GM23248 (cell line): ENCODE results near the gene ELAC2. TPM values are rescaled to one million over a fixed set of nuclear protein-coding genes. Genes with fewer than 3 reads are reported as not detected.

Source experiments
- DNase-seq: peaks from one replicate; pipeline ENCODE4 v3.0.0-alpha.2; 2015
- H2AFZ ChIP-seq: fragments of 200-600 bp; sonication (generic); 2 replicates; pipeline ENCODE4 v1.6.1; 2016; ENCODE audit warnings: antibody characterized with exemption
- H3F3A ChIP-seq: fragments of 200-600 bp; sonication (generic); 2 replicates; pipeline ENCODE4 v1.6.1; 2016; ENCODE audit warnings: mild to moderate bottlenecking, antibody characterized with exemption, mixed run types; ENCODE audit not compliant: insufficient read depth
- H3K27ac ChIP-seq: fragments of 200-600 bp; sonication (generic); 2 replicates; pipeline ENCODE4 v1.5.1; 2016; ENCODE audit warnings: mild to moderate bottlenecking
- H3K27me3 ChIP-seq: fragments of 200-600 bp; sonication (generic); replicated peaks from 2 replicates; pipeline ENCODE4 v1.6.1; 2016; ENCODE audit warnings: mild to moderate bottlenecking; ENCODE audit not compliant: insufficient read depth
- H3K36me3 ChIP-seq: fragments of 200-600 bp; sonication (generic); 2 replicates; pipeline ENCODE4 v1.6.1; 2016; ENCODE audit warnings: low read depth, mild to moderate bottlenecking
- H3K4me1 ChIP-seq: fragments of 200-600 bp; sonication (generic); 2 replicates; pipeline ENCODE4 v1.6.1; 2016; ENCODE audit warnings: mild to moderate bottlenecking; ENCODE audit not compliant: insufficient read depth
- H3K4me2 ChIP-seq: fragments of 200-600 bp; sonication (generic); one replicate; pipeline ENCODE4 v1.6.1; 2016; ENCODE audit warnings: mild to moderate bottlenecking; ENCODE audit not compliant: unreplicated experiment
- H3K4me3 ChIP-seq: fragments of 200-600 bp; sonication (generic); 2 replicates; pipeline ENCODE4 v1.5.1; 2016; ENCODE audit warnings: mild to moderate bottlenecking
- H3K79me2 ChIP-seq: fragments of 200-600 bp; sonication (generic); 2 replicates; pipeline ENCODE4 v1.6.1; 2016; ENCODE audit warnings: mild to moderate bottlenecking; ENCODE audit not compliant: insufficient read depth
- H3K9ac ChIP-seq: fragments of 200-600 bp; sonication (generic); 2 replicates; pipeline ENCODE4 v1.6.1; 2016; ENCODE audit warnings: mild to moderate bottlenecking
- H3K9me2 ChIP-seq: fragments of 200-600 bp; sonication (generic); 2 replicates; pipeline ENCODE4 v1.6.1; 2016; ENCODE audit warnings: mixed run types, mild to moderate bottlenecking, moderate library complexity; ENCODE audit not compliant: insufficient read depth
- H3K9me3 ChIP-seq: fragments of 200-600 bp; sonication (generic); one replicate; pipeline ENCODE4 v1.6.1; 2017; ENCODE audit warnings: low read depth
- H4K20me1 ChIP-seq: fragments of 200-600 bp; sonication (generic); 2 replicates; pipeline ENCODE4 v1.6.0; 2016; ENCODE audit not compliant: insufficient read depth
- EZH2 ChIP-seq: fragments of 200-600 bp; sonication (generic); IDR thresholded peaks from 2 replicates; pipeline ENCODE4 v1.6.1; 2018; ENCODE audit warnings: antibody characterized with exemption, mild to moderate bottlenecking; ENCODE audit not compliant: insufficient read depth, poor library complexity, severe bottlenecking
- EZH2phosphoT487 ChIP-seq: fragments of 200-600 bp; sonication (generic); IDR thresholded peaks from 2 replicates; pipeline ENCODE4 v1.6.1; 2018; ENCODE audit warnings: antibody characterized with exemption, moderate library complexity, mild to moderate bottlenecking, low read depth; ENCODE audit not compliant: insufficient read depth
- WGBS, 2 experiments: methylation state at CpG; one replicate each; pipeline ENCODE4 v1.1.6; 2015 to 2017; ENCODE audit warnings: low lambda C conversion rate in 2 of 2, low coverage in 1 of 2; ENCODE audit errors: missing lambda C conversion rate in 2 of 2; 5-methylcytosine and 5-hydroxymethylcytosine counted together
- in situ Hi-C: fragments of 300-500 bp; cut with MboI; formaldehyde crosslinking; loops from 2 replicates; pipeline ENCODE4 v1.15.0; 2020
- polyA plus RNA-seq: library from polyadenylated mRNA; unstranded; fragments of >200 nt; fragmentation: Nextera tagmentation; extraction: Ambion mirVana; gene quantifications from 2 replicates; pipeline ENCODE4 v1.2.1, GENCODE V29; 2016
- total RNA-seq: library from RNA; depleted of rRNA; stranded (reverse); fragments of >200 nt; shearing (Covaris generic); gene quantifications from 2 replicates; pipeline ENCODE4 v1.2.3, GENCODE V29; 2014

Gene ELAC2
- total and polyA plus RNA-seq, 2 experiments from 2014 or later = 42.2 to 66.5 TPM

DNA sequence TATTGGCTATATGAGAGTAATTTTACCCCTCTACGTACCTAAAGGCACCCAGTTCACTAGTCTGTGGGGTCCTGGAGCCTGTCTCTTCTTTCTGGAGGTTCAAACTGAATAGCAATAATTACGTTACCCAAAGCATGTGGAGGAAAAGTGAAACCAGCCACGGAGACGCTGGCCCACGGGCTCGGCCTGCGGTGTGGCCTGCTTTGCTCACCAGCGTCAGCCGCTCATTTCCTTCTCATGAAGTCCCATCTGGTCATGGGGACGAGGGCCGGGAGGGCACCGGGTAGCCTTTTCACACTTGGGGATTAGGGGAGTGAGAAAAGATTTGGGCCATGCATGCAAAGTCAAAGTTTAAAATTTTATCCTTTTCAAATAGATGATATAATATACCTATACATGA lies 26.9 kb downstream of the ELAC2 start:
- no peak for TF ChIP-seq EZH2
- no peak for TF ChIP-seq EZH2phosphoT487
- no peak overlapping the region for H3K9ac ChIP-seq
- no peaks in the 10 kb centered on the region for H4K20me1 ChIP-seq
- no peaks in the 10 kb centered on the region for H3K27me3 ChIP-seq
- no peak overlapping the region for H3K4me3 ChIP-seq
- no peaks in the 10 kb centered on the region for H3K4me1 ChIP-seq
- H3K9me3 ChIP-seq = no peaks in the 10 kb centered on the region
- 79 to 85% methylated on average over 12 of the region's 12 CpGs for WGBS, 2 experiments
- H2AFZ ChIP-seq = no peak overlapping the region
- H3F3A ChIP-seq = no peaks in the 10 kb centered on the region
- H3K79me2 ChIP-seq = no peaks in the 10 kb centered on the region
- in situ Hi-C loops = loop anchor here (25.0 kb wide), 1 partner anchor 729 kb away; no protein-coding TSS in a partner anchor
- peaks cover 19% of the 10 kb centered on the region; the same call in 1 of the 2 replicates for H3K36me3 ChIP-seq
- DNase-seq = no peak
- no peaks in the 10 kb centered on the region for H3K9me2 ChIP-seq
- no peak overlapping the region for H3K27ac ChIP-seq
- H3K4me2 ChIP-seq = no peak overlapping the region

DNA sequence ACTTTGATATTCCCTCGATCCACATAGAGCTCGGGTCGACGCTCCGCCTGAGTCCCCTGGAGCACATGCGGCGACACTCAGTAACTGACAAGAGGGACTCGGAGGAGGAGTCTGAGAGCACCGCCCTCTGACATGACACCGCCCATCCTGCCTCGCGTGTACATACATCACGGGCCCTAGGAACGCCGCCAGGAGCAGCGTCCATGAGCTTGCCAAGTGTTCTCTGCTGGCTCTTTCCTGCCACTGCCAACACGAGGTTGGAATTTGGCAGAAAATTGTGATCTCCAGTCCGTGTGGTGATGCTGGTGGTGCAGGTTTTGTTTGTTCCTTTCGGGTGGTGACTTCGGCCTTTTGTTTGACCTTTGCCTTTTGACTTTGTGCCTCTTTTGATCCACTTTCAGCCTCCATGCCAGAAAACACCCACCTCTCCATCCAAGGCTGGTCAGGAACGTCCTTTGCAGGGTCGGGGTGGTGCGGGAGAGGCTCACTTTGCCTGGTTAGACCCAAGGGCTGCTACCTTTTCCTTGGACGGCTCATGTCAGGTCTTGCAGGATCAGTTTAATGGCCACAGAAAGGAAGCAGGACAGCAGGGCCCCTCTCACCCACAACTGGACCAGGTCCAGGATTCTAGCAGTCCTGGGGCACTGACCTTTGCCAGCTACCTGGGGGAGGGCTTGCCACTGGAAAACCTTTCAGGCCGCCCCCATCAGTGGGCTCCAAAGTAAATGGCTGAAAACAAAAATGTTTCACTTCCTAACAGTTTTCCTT lies 27.6 kb downstream of the ELAC2 start:
- 95 to 96% methylated on average over 25 of the region's 25 CpGs for WGBS, 2 experiments

DNA sequence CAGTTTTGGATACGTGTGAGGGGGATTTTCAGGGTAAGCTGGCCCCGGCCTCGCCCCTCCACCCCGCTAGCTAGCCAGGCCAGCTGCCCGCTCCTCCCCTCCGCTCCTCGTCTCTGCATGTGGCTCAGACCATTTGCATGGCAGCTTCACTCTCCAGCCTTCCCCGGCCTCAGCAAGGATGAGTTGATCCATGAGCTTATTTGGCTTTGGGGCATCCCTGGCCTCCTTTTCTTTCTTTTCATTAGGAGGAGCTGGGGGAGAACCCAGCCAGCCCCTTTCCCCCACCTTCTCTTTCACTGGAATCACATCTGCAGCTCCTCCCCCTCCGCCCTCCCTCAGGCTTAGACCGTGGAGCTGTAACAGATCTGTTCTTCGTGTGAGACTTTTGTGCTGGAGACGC lies 30.7 kb downstream of the ELAC2 start:
- Histone ChIP-seq H3K4me2 (no peak overlapping the region), H3K9ac (no peak overlapping the region)
- TF ChIP-seq EZH2phosphoT487 = no peak
- TF ChIP-seq EZH2 = no peak

More for the DNA sequence above, 27.6 kb downstream of the ELAC2 start:
- Histone ChIP-seq H3K9me3 (no peaks in the 10 kb centered on the region), H4K20me1 (no peaks in the 10 kb centered on the region), H3F3A (peaks cover 2% of the 10 kb centered on the region; the same call in 1 of the 2 replicates), H3K36me3 (peaks cover 17% of the 10 kb centered on the region; the same call in 1 of the 2 replicates), H3K27me3 (no peaks in the 10 kb centered on the region), H3K4me3 (no peak overlapping the region), H3K9me2 (no peaks in the 10 kb centered on the region), H2AFZ (no peak overlapping the region), H3K27ac (no peak overlapping the region), H3K9ac (no peak overlapping the region), H3K79me2 (no peaks in the 10 kb centered on the region), H3K4me2 (no peak overlapping the region), H3K4me1 (peaks cover 3% of the 10 kb centered on the region)
- no peak for TF ChIP-seq EZH2phosphoT487
- no peak for TF ChIP-seq EZH2
- in situ Hi-C loops = loop anchor here (25.0 kb wide), 1 partner anchor 728 kb away; no protein-coding TSS in a partner anchor
- no peak for DNase-seq

DNA sequence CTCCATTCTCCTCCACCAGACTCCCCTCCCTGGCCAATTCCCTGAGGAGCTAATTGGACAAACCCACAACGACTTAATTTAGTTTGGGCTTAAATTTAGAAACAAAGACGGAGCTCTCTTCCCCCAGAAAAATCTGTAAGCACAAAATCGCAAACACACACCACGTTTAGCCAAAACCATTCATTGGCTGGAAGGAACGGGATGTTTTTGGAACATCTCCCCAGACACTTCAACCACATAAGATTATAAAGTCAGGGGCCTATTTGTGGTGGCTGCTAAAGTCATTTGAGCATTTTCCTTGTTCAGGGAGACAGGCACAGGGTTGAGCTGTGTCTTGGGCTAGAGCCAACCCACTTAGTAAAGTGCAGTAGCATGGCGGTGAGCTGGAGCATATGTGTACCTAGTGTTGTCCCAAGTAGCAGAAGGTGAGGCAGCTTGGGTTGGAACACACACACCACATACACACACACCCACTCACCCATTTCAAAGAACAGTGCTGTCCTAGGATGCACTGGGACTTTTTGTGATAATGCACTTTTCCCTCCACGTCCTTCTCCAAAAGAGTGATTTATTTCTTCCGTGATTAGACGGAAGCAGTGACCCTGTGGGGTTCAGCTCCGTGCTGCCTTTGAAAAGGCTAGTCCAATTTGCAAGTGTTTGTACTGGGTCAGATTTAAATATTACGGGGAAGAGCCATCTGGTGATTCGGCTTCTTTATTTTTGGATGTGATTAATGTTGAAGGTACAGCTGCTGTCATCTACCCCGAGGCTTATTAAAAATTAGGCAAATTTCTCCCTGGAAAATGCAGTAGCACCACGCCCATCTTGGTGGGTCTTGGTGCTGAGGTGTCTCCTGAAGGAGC lies 32.2 kb downstream of the ELAC2 start:
- TF ChIP-seq EZH2 (no peak), EZH2phosphoT487 (no peak)
- in situ Hi-C loops = loop anchor here (25.0 kb wide), 1 partner anchor 723 kb away; no protein-coding TSS in a partner anchor
- no peaks in the 10 kb centered on the region for H3K36me3 ChIP-seq
- H2AFZ ChIP-seq = no peak overlapping the region
- no peaks in the 10 kb centered on the region for H4K20me1 ChIP-seq
- H3K27me3 ChIP-seq = no peaks in the 10 kb centered on the region
- H3K9me3 ChIP-seq = no peaks in the 10 kb centered on the region
- H3F3A ChIP-seq = peaks cover 13% of the 10 kb centered on the region; the same call in 1 of the 2 replicates
- DNase-seq = peak; percentile 35
- H3K4me3 ChIP-seq = no peak overlapping the region
- no peaks in the 10 kb centered on the region for H3K9me2 ChIP-seq
- H3K27ac ChIP-seq = no peak overlapping the region
- H3K4me1 ChIP-seq = peaks cover 15% of the 10 kb centered on the region
- no peaks in the 10 kb centered on the region for H3K79me2 ChIP-seq
- 87% methylated on average over 14 of the region's 14 CpGs for WGBS, 2 experiments
- H3K9ac ChIP-seq = no peak overlapping the region
- peak overlapping the region; percentile 67 for H3K4me2 ChIP-seq

More for the DNA sequence above, 30.7 kb downstream of the ELAC2 start:
- Histone ChIP-seq H3K4me1 (peaks cover 15% of the 10 kb centered on the region), H4K20me1 (no peaks in the 10 kb centered on the region), H3K4me3 (no peak overlapping the region), H3K79me2 (no peaks in the 10 kb centered on the region), H3K27ac (no peak overlapping the region), H3K9me2 (no peaks in the 10 kb centered on the region), H3K36me3 (0 out of 2 replicates have a peak, but pooled peaks cover 9% of the 10 kb centered on the region), H3F3A (peaks cover 11% of the 10 kb centered on the region; the same call in 1 of the 2 replicates), H3K27me3 (no peaks in the 10 kb centered on the region), H3K9me3 (no peaks in the 10 kb centered on the region), H2AFZ (no peak overlapping the region)
- 61 to 63% methylated on average over 10 to 12 of the region's 12 CpGs for WGBS, 2 experiments
- no peak for DNase-seq
- in situ Hi-C loops = loop anchor here (25.0 kb wide), 1 partner anchor 725 kb away; no protein-coding TSS in a partner anchor
